Activated T-helper 2 cell treated with anti-CD3 and anti-CD28 coated beads, Interferon-gamma antibody, Interleukin-2, Interleukin-4, amounts not matched to agents 10 μg/mL and 5 μg/mL and 100 μg/mL, durations not matched to agents 14 hours and 24 hours and 36 hours (primary cell): Measurements from ENCODE around the gene RAB38. TPM values are rescaled to one million over a fixed set of nuclear protein-coding genes. Genes with fewer than 3 reads are reported as not detected.

ENCODE experiments used
- DNase-seq: peaks from one replicate; pipeline ENCODE4 v3.0.0; 2021; ENCODE audit warnings: low spot score
- H3K27ac Mint-ChIP-seq: one replicate; pipeline ENCODE4 v1.8.0; 2021; ENCODE audit warnings: mixed read lengths
- H3K27me3 Mint-ChIP-seq: one replicate; pipeline ENCODE4 v1.8.0; 2021; ENCODE audit warnings: low read depth, mixed read lengths
- H3K36me3 Mint-ChIP-seq: one replicate; pipeline ENCODE4 v1.8.0; 2021; ENCODE audit warnings: low read depth, mixed read lengths
- H3K4me1 Mint-ChIP-seq: one replicate; pipeline ENCODE4 v1.8.0; 2021; ENCODE audit warnings: low read depth, mixed read lengths
- H3K4me3 Mint-ChIP-seq: one replicate; pipeline ENCODE4 v1.8.0; 2021; ENCODE audit warnings: low read depth, mild to moderate bottlenecking, moderate library complexity, mixed read lengths
- H3K9me3 Mint-ChIP-seq: one replicate; pipeline ENCODE4 v1.8.0; 2021; ENCODE audit warnings: mixed read lengths
- intact Hi-C: fragments of 100-400 bp; cut with micrococcal nuclease; formaldehyde crosslinking; loops from one replicate; pipeline ENCODE4 v1.15.1; 2023
- total RNA-seq: library from RNA; stranded (reverse); gene quantifications from 2 replicates; pipeline ENCODE4 v1.2.3, GENCODE V29; 2022

The RAB38 gene
- 2.0 and 2.3 TPM in 2 replicates for total RNA-seq

GRCh38 chr11:88174709-88175568 is at the start of gene RAB38:
RAB38 (minus strand) TSS chr11:88175443; CDS start chr11:88175384, 59 bp downstream.
- H3K4me3 Mint-ChIP-seq: peak within 1 kb of the TSS; percentile 72
- DNase-seq: peak; percentile 20
- no peaks in the 10 kb centered on the region for H3K9me3 Mint-ChIP-seq
- intact Hi-C loops: loop anchor here (2.0 kb wide), 1 partner anchor 162 kb away; the partner anchor contains the start of gene CTSC
- peak within 1 kb of the TSS; percentile 47 for H3K27ac Mint-ChIP-seq
- peaks cover 45% of the 10 kb centered on the region for H3K4me1 Mint-ChIP-seq
- H3K36me3 Mint-ChIP-seq: no peaks in the 10 kb centered on the region
- peaks cover 15% of the 10 kb centered on the region for H3K27me3 Mint-ChIP-seq

- intact Hi-C loops: no loop called here
- Mint-ChIP-seq H3K4me1 (no peaks in the 10 kb centered on the region), H3K27ac (no peak overlapping the region), H3K9me3 (no peaks in the 10 kb centered on the region), H3K4me3 (no peak overlapping the region), H3K27me3 (peaks cover 6% of the 10 kb centered on the region), H3K36me3 (no peaks in the 10 kb centered on the region)
- DNase-seq: no peak
Measured at GRCh38 chr11:88213406-88213805, 38.2 kb upstream of the RAB38 start.

GRCh38 chr11:88212300-88212699 is 37.1 kb upstream of the RAB38 start:
- no peaks in the 10 kb centered on the region for H3K36me3 Mint-ChIP-seq
- no peak overlapping the region for H3K27ac Mint-ChIP-seq
- no peaks in the 10 kb centered on the region for H3K4me1 Mint-ChIP-seq
- no peak for DNase-seq
- H3K9me3 Mint-ChIP-seq: no peaks in the 10 kb centered on the region
- intact Hi-C loops: no loop called here
- peaks cover 6% of the 10 kb centered on the region for H3K27me3 Mint-ChIP-seq
- H3K4me3 Mint-ChIP-seq: no peak overlapping the region

- Mint-ChIP-seq H3K27me3 (peaks cover 11% of the 10 kb centered on the region), H3K36me3 (no peaks in the 10 kb centered on the region), H3K27ac (no peak overlapping the region), H3K4me1 (no peaks in the 10 kb centered on the region), H3K4me3 (no peak overlapping the region), H3K9me3 (no peaks in the 10 kb centered on the region)
- no peak for DNase-seq
- intact Hi-C loops: no loop called here
Measured at GRCh38 chr11:88208745-88209144, 33.5 kb upstream of the RAB38 start.

GRCh38 chr11:88206751-88207150 is 31.5 kb upstream of the RAB38 start:
- no peak overlapping the region for H3K27ac Mint-ChIP-seq
- peaks cover 11% of the 10 kb centered on the region for H3K27me3 Mint-ChIP-seq
- DNase-seq: no peak
- intact Hi-C loops: no loop called here
- H3K36me3 Mint-ChIP-seq: no peaks in the 10 kb centered on the region
- no peak overlapping the region for H3K4me3 Mint-ChIP-seq
- H3K4me1 Mint-ChIP-seq: peaks cover 3% of the 10 kb centered on the region
- H3K9me3 Mint-ChIP-seq: no peaks in the 10 kb centered on the region

- Mint-ChIP-seq H3K27me3 (peaks cover 9% of the 10 kb centered on the region), H3K36me3 (no peaks in the 10 kb centered on the region), H3K4me3 (no peak overlapping the region), H3K4me1 (peaks cover 3% of the 10 kb centered on the region), H3K9me3 (no peaks in the 10 kb centered on the region), H3K27ac (no peak overlapping the region)
- no peak for DNase-seq
- intact Hi-C loops: no loop called here
Measured at GRCh38 chr11:88204353-88204752, 29.1 kb upstream of the RAB38 start.

- peaks cover 3% of the 10 kb centered on the region for H3K4me1 Mint-ChIP-seq
- H3K9me3 Mint-ChIP-seq: no peaks in the 10 kb centered on the region
Measured at GRCh38 chr11:88203604-88204003, 28.4 kb upstream of the RAB38 start.

GRCh38 chr11:88202498-88202897 is 27.3 kb upstream of the RAB38 start:
- Mint-ChIP-seq H3K27me3 (peaks cover 13% of the 10 kb centered on the region), H3K9me3 (peaks cover 5% of the 10 kb centered on the region), H3K36me3 (no peaks in the 10 kb centered on the region), H3K27ac (no peak overlapping the region), H3K4me3 (no peak overlapping the region), H3K4me1 (peaks cover 3% of the 10 kb centered on the region)
- intact Hi-C loops: no loop called here
- DNase-seq: no peak

More at GRCh38 chr11:88203604-88204003, 28.4 kb upstream of the RAB38 start:
- H3K4me3 Mint-ChIP-seq: no peak overlapping the region
- no peaks in the 10 kb centered on the region for H3K36me3 Mint-ChIP-seq
- intact Hi-C loops: no loop called here
- no peak overlapping the region for H3K27ac Mint-ChIP-seq
- DNase-seq: no peak
- peaks cover 7% of the 10 kb centered on the region for H3K27me3 Mint-ChIP-seq

- Mint-ChIP-seq H3K4me3 (no peak overlapping the region), H3K27ac (no peak overlapping the region), H3K9me3 (peaks cover 28% of the 10 kb centered on the region), H3K27me3 (peaks cover 42% of the 10 kb centered on the region), H3K4me1 (no peaks in the 10 kb centered on the region), H3K36me3 (no peaks in the 10 kb centered on the region)
- DNase-seq: no peak
- intact Hi-C loops: no loop called here
Measured at GRCh38 chr11:88196393-88196792, 21.1 kb upstream of the RAB38 start.

GRCh38 chr11:88195908-88196307 is 20.7 kb upstream of the RAB38 start:
- H3K36me3 Mint-ChIP-seq: no peaks in the 10 kb centered on the region
- no peak for DNase-seq
- H3K27ac Mint-ChIP-seq: peak overlapping the region; percentile 26
- no peaks in the 10 kb centered on the region for H3K4me1 Mint-ChIP-seq
- intact Hi-C loops: no loop called here
- peaks cover 42% of the 10 kb centered on the region for H3K27me3 Mint-ChIP-seq
- peaks cover 28% of the 10 kb centered on the region for H3K9me3 Mint-ChIP-seq
- H3K4me3 Mint-ChIP-seq: no peak overlapping the region

GRCh38 chr11:88194990-88195389 is 19.7 kb upstream of the RAB38 start:
- Mint-ChIP-seq H3K9me3 (peaks cover 28% of the 10 kb centered on the region), H3K27ac (no peak overlapping the region), H3K36me3 (no peaks in the 10 kb centered on the region), H3K27me3 (peaks cover 42% of the 10 kb centered on the region), H3K4me3 (no peak overlapping the region), H3K4me1 (no peaks in the 10 kb centered on the region)
- no peak for DNase-seq
- intact Hi-C loops: no loop called here

- Mint-ChIP-seq H3K27me3 (peaks cover 42% of the 10 kb centered on the region), H3K36me3 (no peaks in the 10 kb centered on the region), H3K4me3 (no peak overlapping the region), H3K4me1 (no peaks in the 10 kb centered on the region), H3K9me3 (peaks cover 28% of the 10 kb centered on the region), H3K27ac (no peak overlapping the region)
- intact Hi-C loops: no loop called here
- DNase-seq: no peak
Measured at GRCh38 chr11:88193278-88193677, 18.0 kb upstream of the RAB38 start.

- no peak for DNase-seq
- no peak overlapping the region for H3K4me3 Mint-ChIP-seq
- no peak overlapping the region for H3K27ac Mint-ChIP-seq
- H3K9me3 Mint-ChIP-seq: no peaks in the 10 kb centered on the region
- H3K36me3 Mint-ChIP-seq: no peaks in the 10 kb centered on the region
- intact Hi-C loops: no loop called here
- no peaks in the 10 kb centered on the region for H3K4me1 Mint-ChIP-seq
- H3K27me3 Mint-ChIP-seq: peaks cover 25% of the 10 kb centered on the region
Measured at GRCh38 chr11:88188932-88189253, 13.7 kb upstream of the RAB38 start.
